ENCODE measurements around the gene XXYLT1.
"Not testable (repeated sequence)": the region's sequence is repeated elsewhere in the genome, so short reads cannot be mapped to it uniquely, and the experiment has no call there.

XXYLT1 gene

GRCh38 chr3:195068084-195069080 lies 202.6 kb downstream of the XXYLT1 start:
- no peak for DNase-seq (ENCODE audit: low read depth in 2 of 3, low spot score in 1 of 3)

DNA sequence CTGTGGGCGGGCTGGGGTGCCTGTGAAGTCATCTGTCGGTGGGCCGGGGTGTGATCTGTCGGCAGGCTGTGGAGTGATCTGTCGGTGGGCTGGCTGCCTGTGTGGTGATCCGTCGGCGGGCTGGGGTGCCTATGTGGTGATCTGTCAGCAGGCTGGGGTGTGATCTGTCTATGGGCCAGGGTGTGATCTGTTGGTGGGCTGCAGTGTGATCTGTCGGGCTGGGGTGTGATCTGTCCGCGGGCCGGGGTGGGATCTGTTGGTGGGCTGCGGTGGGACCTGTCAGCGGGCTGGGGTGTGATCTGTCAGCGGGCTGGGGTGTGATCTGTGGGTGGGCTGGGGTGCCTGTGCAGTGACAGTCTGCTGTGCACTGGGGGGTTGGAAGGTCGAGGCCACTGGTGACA lies 204.5 kb downstream of the XXYLT1 start:
- no peak for DNase-seq (ENCODE audit: low read depth in 2 of 3, low spot score in 1 of 3)

- no peak for DNase-seq (ENCODE audit: low read depth in 2 of 3, low spot score in 1 of 3)
Measured at GRCh38 chr3:195065864-195066185, 205.1 kb downstream of the XXYLT1 start.

DNA sequence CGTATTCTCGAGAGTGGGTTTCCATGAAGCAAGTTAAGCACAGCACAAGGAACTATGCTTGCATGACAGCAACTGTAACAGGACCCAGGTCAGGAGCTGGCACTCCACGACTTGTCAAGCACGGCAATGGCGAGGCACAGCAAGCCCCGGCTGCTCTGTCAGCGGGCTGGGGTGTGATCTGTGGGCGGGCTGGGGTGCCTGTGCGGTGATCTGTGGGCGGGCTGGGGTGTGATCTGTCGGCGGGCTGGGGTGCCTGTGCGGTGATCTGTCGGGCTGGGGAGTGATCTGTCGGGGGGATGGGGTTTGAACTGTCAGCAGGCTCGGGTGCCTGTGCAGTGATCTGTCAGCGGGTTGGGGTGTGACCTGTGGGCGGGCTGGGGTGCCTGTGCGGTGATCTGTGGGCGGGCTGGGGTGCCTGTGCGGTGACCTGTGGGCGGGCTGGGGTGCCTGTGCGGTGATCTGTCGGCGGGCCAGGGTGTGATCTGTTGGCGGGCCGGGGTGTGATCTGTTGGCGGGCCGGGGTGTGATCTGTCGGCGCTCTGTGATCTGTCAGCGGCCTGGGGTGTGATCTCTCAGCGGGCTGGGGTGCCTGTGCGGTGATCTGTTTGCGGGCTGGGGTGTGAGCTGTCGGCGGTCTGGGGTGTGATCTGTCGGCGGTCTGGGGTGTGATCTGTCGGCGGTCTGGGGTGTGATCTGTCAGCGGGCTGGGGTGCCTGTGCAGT lies 205.7 kb downstream of the XXYLT1 start:
- DNase-seq (ENCODE audit: low read depth in 2 of 3, low spot score in 1 of 3): no peak

DNA sequence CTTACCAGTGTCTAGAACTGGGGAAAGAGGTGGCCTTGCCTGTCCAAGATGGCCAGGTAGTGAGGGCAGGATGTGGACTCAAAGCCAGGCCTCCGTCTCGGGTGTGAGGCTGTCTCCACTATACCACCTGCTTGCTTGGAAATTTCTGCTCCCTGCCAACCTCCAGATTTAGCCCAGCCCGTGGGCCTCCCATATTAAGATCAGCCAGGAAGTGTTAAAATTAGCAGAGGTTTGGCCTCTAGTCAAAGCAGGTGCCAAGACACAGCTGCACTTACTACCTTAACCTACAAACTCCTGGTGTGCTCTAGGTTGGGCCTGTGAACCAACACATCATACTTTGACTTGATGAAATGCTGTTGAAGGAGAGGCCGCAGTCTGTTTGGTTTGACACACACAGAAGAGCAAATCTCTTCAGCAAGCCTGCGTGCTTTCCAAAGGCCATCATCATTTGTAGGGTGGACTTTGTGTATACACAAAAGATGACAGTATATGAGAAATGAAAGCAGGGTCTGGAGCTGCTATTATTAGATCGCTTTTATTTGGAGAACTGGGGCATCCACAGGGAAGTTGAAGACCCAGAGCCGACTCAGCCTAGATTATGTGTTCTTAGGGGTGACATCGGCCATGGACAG lies 206.5 kb downstream of the XXYLT1 start:
- DNase-seq (ENCODE audit: low read depth in 2 of 3, low spot score in 1 of 3): no peak

DNA sequence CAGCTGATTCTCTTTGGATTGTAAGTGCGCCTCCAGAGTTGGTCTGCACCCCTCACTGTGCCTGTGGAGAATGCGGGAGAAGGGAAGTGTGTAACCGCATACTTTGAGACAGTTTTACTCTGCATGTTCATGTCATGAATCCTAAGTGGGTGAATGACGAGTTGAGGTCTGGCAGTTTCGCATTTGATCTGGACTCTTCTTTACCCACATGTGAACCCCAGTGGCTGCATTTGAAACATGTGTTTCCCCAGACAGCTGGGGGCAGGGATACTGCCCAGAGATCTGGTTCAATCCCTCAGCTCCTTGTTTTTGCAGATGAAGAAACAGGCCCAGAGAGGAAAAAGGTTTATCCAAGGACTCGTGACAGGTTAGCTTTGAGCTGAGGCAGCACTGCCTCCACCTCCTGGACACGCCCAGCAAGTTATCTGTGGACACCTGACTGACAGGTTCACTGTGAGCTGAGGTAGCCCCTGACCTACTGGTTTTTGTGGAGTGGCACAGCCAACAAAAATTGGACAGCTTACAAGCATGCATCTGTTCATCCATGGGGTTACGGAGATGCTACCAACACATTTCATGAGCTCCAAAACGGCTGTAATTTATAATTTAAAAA lies 207.3 kb downstream of the XXYLT1 start:
- DNase-seq (ENCODE audit: low read depth in 2 of 3, low spot score in 1 of 3): no peak

GRCh38 chr3:195062866-195063540 lies 208.0 kb downstream of the XXYLT1 start:
- DNase-seq (ENCODE audit: low read depth in 2 of 3, low spot score in 1 of 3): no peak

DNA sequence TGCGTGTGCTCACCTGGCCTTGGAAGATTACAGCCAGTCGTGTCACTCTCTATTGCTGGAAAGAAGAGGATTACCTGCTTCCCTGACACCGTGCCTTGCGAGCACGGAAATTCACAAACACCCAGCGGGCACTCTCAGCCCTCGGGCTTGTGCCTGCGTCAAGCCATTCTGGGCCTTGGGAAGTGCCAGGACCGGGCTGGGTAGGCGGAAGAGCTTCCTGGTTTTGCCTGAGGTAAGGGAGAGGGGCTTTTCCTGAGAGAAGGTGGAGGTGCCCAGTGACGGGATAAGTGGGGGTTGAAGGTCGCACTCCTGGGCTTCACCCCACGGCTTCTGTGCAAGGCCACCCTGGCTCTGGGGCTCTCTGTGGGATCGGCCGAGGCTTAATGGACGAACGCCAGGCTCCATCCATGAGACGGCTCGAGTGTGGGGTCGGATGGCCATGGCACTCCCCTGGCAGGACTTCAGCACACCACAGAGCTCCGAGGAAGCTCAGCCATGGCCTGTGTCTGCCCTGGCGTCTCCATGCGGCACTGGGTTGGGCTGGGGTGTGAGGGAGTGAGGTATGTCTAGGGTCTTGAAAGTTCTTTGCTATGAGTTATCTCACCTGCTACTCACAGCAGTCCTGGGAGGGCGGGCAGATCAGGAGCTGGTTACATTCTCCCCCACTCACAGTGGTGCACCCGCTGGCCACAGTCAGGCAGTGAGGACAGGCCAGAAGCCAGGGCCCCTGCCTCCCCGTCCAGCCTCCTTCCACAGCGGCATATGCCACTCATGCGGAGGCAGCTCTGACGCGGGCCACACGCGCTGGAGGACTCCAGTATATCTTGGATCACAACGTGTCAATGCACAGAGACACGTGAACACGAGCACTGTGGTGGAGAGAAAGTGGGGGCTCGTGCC lies 209.0 kb downstream of the XXYLT1 start:
- no peak for DNase-seq (ENCODE audit: low read depth in 2 of 3, low spot score in 1 of 3)

- no peak for DNase-seq (ENCODE audit: low read depth in 2 of 3, low spot score in 1 of 3)
Measured at GRCh38 chr3:195060531-195061291, 210.2 kb downstream of the XXYLT1 start.

DNA sequence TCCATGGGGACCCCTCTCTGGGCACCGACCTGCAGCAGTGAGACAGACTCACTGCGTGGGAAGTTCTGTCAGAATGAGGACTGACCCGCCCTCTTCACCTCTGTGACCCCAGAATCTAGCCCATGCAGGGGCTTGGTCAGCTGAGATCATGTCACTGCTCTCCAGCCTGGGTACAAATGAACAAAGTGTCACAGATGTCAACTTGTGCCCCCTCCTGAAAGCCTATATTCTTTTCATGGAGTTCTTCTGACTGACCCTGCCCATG lies 210.8 kb downstream of the XXYLT1 start:
- DNase-seq (ENCODE audit: low read depth in 2 of 3, low spot score in 1 of 3): no peak

DNA sequence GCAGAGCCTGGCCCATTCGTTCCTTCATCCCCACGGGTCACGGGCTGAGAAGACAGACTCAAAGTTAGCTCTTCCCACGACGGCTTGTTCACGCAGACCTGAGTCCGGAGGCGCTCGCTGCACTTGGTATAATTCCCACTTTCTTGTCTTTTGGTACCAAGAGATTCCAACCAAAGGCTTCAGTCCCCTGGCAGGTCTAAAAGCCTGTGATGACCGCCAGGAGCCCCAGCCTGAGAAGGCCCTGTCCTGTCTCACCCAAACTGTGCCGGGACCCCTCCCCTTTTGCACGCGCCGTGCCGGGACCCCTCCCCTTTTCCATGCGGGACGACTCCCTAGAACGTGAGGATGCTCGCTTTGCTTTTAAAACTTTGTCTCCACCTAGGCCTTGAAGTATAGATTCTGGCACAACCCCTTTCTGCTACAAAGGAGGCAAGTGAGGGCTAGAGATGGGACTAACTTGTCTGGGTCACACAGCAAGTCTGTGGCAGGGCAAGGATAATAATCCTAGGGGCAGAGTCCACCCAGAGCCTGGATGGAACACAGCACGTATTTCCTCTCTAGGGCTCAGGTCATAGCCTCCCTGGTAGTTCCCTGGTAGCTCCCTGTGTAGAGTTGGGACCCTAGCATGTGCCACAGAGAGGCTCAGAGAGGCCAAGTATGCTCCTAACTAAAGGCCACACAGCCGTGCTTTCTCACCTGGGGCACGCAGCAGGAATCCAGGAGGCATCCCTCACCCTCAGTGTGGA lies 211.3 kb downstream of the XXYLT1 start:
- DNase-seq (ENCODE audit: low read depth in 2 of 3, low spot score in 1 of 3): no peak

DNA sequence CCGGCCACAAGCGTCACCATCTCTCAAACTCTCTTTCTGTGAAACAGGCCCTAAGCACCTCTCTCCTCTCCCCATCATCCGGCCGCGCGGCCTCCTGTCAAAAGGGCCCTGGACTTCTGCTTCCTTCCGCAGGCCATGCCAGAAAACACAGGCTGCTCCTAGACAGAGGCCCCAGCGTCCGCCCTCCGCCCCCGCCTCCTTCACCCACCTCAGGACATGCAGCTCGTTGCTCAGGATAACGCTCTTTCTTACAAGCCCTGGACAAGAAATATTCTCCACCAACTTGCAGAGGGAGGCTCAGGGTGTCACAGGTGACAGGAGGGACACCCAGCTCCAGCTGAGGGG lies 212.0 kb downstream of the XXYLT1 start:
- DNase-seq (ENCODE audit: low read depth in 2 of 3, low spot score in 1 of 3): no peak

- no peak for DNase-seq (ENCODE audit: low read depth in 2 of 3, low spot score in 1 of 3)
Measured at GRCh38 chr3:195058336-195059005, 212.5 kb downstream of the XXYLT1 start.

- no peak for DNase-seq (ENCODE audit: low read depth in 2 of 3, low spot score in 1 of 3)
Measured at GRCh38 chr3:195057716-195058115, 213.2 kb downstream of the XXYLT1 start.

DNA sequence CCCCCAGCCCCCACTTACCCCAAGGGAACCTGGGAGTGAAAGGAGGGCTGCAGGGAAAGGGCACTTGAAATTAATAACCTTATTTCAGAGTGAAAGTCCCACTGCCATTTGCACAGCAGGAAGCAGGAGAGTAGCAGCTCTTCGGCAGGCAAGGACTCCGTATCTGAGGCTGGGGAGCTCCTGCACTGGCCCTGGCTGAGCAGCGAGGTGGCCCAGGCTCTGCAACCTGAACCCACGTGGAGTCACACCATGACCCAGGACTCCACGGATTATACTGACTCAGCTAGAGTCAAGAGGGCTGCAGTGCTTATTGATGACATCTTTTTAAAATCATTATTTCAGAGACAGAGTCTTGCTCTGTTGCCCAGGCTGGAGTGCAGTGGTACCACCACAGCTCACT lies 214.5 kb downstream of the XXYLT1 start:
- no peak for DNase-seq (ENCODE audit: low read depth in 2 of 3, low spot score in 1 of 3)

- DNase-seq (ENCODE audit: low read depth in 2 of 3, low spot score in 1 of 3): no peak
Measured at GRCh38 chr3:195054311-195054710, 216.6 kb downstream of the XXYLT1 start.

DNA sequence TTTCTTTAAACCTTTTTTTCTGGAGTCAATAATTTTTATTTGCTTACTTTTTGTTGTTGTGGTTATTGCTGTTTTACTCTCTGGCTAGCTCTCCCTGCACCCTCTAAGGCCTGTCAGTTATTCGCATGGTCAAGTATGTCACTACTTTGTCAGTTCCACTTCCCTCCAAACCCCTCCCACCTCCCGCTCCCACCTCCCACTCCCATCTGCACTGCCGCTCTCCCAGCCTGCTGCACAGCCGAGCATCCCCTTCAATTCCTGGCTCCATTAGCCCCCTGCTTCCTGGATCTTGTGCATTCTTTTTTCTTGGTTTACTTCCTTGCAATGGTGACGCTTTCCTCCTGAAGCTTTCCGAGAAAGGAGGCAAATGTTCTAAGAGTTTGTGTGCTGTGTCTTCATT lies 218.0 kb downstream of the XXYLT1 start:
- DNase-seq (ENCODE audit: low read depth in 2 of 3, low spot score in 1 of 3): no peak

GRCh38 chr3:195050296-195050695 lies 220.7 kb downstream of the XXYLT1 start:
- not testable (repeated sequence) for DNase-seq (ENCODE audit: low read depth in 2 of 3, low spot score in 1 of 3)
